Neuron (in vitro differentiated cells): ENCODE results near the gene SPTBN1.

Experiments
- H2AFZ ChIP-seq: one replicate; pipeline ENCODE4 v1.6.1; 2013; ENCODE audit warnings: low read depth, mild to moderate bottlenecking, inconsistent platforms, low read length, moderate library complexity
- H3K27me3 ChIP-seq: one replicate; pipeline ENCODE4 v1.6.1; 2013; ENCODE audit warnings: low read length; ENCODE audit not compliant: insufficient read depth
- H3K36me3 ChIP-seq: one replicate; pipeline ENCODE4 v1.6.1; 2013; ENCODE audit warnings: low read length; ENCODE audit not compliant: insufficient read depth
- H3K4me1 ChIP-seq: one replicate; pipeline ENCODE4 v1.6.1; 2013; ENCODE audit warnings: low read length; ENCODE audit not compliant: insufficient read depth
- H3K4me3 ChIP-seq: 2 replicates; pipeline ENCODE4 v1.5.1; 2013; ENCODE audit warnings: mild to moderate bottlenecking, low read length, moderate library complexity
- H3K9me3 ChIP-seq: one replicate; pipeline ENCODE4 v1.6.1; 2013; ENCODE audit warnings: low read length

SPTBN1 gene

GRCh38 chr2:54660752-54661151, 204.6 kb downstream of the SPTBN1 start:
- Histone ChIP-seq H3K4me3 (no peak overlapping the region), H3K9me3 (no peaks in the 10 kb centered on the region), H3K27me3 (no peaks in the 10 kb centered on the region), H3K4me1 (peaks cover 6% of the 10 kb centered on the region), H3K36me3 (peaks cover 81% of the 10 kb centered on the region), H2AFZ (no peak overlapping the region)

- no peaks in the 10 kb centered on the region for H3K27me3 ChIP-seq
Observed at GRCh38 chr2:54663424-54664030, 207.4 kb downstream of the SPTBN1 start.

GRCh38 chr2:54664238-54664786, 208.2 kb downstream of the SPTBN1 start:
- Histone ChIP-seq H3K36me3 (peaks cover 75% of the 10 kb centered on the region), H2AFZ (no peak overlapping the region), H3K9me3 (no peaks in the 10 kb centered on the region), H3K4me3 (no peak overlapping the region), H3K4me1 (peaks cover 20% of the 10 kb centered on the region), H3K27me3 (no peaks in the 10 kb centered on the region)

More at GRCh38 chr2:54663424-54664030, 207.4 kb downstream of the SPTBN1 start:
- Histone ChIP-seq H3K4me3 (no peak overlapping the region), H3K4me1 (peaks cover 20% of the 10 kb centered on the region), H3K36me3 (peaks cover 75% of the 10 kb centered on the region), H2AFZ (no peak overlapping the region), H3K9me3 (no peaks in the 10 kb centered on the region)

GRCh38 chr2:54665436-54665856, 209.3 kb downstream of the SPTBN1 start:
- no peaks in the 10 kb centered on the region for H3K27me3 ChIP-seq
- H3K4me1 ChIP-seq: peaks cover 20% of the 10 kb centered on the region
- no peak overlapping the region for H3K4me3 ChIP-seq
- H2AFZ ChIP-seq: no peak overlapping the region
- H3K9me3 ChIP-seq: peaks cover 1% of the 10 kb centered on the region
- H3K36me3 ChIP-seq: peaks cover 76% of the 10 kb centered on the region

GRCh38 chr2:54666131-54666633, 210.1 kb downstream of the SPTBN1 start:
- no peaks in the 10 kb centered on the region for H3K27me3 ChIP-seq
- no peak overlapping the region for H2AFZ ChIP-seq
- H3K36me3 ChIP-seq: peaks cover 74% of the 10 kb centered on the region
- H3K4me1 ChIP-seq: peaks cover 20% of the 10 kb centered on the region
- no peak overlapping the region for H3K4me3 ChIP-seq
- H3K9me3 ChIP-seq: peaks cover 1% of the 10 kb centered on the region

- Histone ChIP-seq H3K4me1 (peaks cover 20% of the 10 kb centered on the region), H3K27me3 (no peaks in the 10 kb centered on the region), H3K4me3 (no peak overlapping the region), H2AFZ (no peak overlapping the region), H3K9me3 (peaks cover 1% of the 10 kb centered on the region), H3K36me3 (peaks cover 70% of the 10 kb centered on the region)
Observed at GRCh38 chr2:54666634-54667265, 210.6 kb downstream of the SPTBN1 start.

GRCh38 chr2:54667266-54667639, 211.1 kb downstream of the SPTBN1 start:
- no peaks in the 10 kb centered on the region for H3K27me3 ChIP-seq
- peaks cover 1% of the 10 kb centered on the region for H3K9me3 ChIP-seq
- no peak overlapping the region for H3K4me3 ChIP-seq
- H3K4me1 ChIP-seq: peaks cover 20% of the 10 kb centered on the region
- H3K36me3 ChIP-seq: peaks cover 67% of the 10 kb centered on the region
- H2AFZ ChIP-seq: no peak overlapping the region

GRCh38 chr2:54667726-54668650, 211.9 kb downstream of the SPTBN1 start:
- H3K4me1 ChIP-seq: peaks cover 20% of the 10 kb centered on the region
- H3K27me3 ChIP-seq: no peaks in the 10 kb centered on the region
- peaks cover 1% of the 10 kb centered on the region for H3K9me3 ChIP-seq
- H3K36me3 ChIP-seq: peaks cover 59% of the 10 kb centered on the region
- H3K4me3 ChIP-seq: no peak overlapping the region
- no peak overlapping the region for H2AFZ ChIP-seq

- Histone ChIP-seq H3K9me3 (peaks cover 1% of the 10 kb centered on the region), H3K36me3 (peaks cover 52% of the 10 kb centered on the region), H3K4me3 (no peak overlapping the region), H3K4me1 (peaks cover 20% of the 10 kb centered on the region), H3K27me3 (no peaks in the 10 kb centered on the region), H2AFZ (no peak overlapping the region)
Observed at GRCh38 chr2:54668711-54669110, 212.6 kb downstream of the SPTBN1 start.

GRCh38 chr2:54669677-54670484, 213.8 kb downstream of the SPTBN1 start:
- Histone ChIP-seq H2AFZ (no peak overlapping the region), H3K4me3 (no peak overlapping the region), H3K27me3 (no peaks in the 10 kb centered on the region), H3K4me1 (peaks cover 20% of the 10 kb centered on the region), H3K9me3 (peaks cover 1% of the 10 kb centered on the region), H3K36me3 (peaks cover 45% of the 10 kb centered on the region)

- H2AFZ ChIP-seq: no peak overlapping the region
- H3K9me3 ChIP-seq: peaks cover 1% of the 10 kb centered on the region
- H3K4me1 ChIP-seq: peaks cover 16% of the 10 kb centered on the region
- H3K27me3 ChIP-seq: no peaks in the 10 kb centered on the region
- peaks cover 41% of the 10 kb centered on the region for H3K36me3 ChIP-seq
- H3K4me3 ChIP-seq: no peak overlapping the region
Observed at GRCh38 chr2:54670485-54671009, 214.4 kb downstream of the SPTBN1 start.

GRCh38 chr2:54671010-54671409, 214.9 kb downstream of the SPTBN1 start:
- Histone ChIP-seq H3K9me3 (peaks cover 1% of the 10 kb centered on the region), H2AFZ (no peak overlapping the region), H3K27me3 (no peaks in the 10 kb centered on the region), H3K4me1 (peaks cover 11% of the 10 kb centered on the region), H3K36me3 (peaks cover 41% of the 10 kb centered on the region), H3K4me3 (no peak overlapping the region)
